Stimulated activated CD4-positive, alpha-beta T cell treated with anti-CD3 and anti-CD28 coated beads, Interleukin-4, amount 100 ng/mL, for 4 hours (primary cell): ENCODE measurements around the gene PBX3.

Experiments
- DNase-seq, 2 experiments: peaks; one replicate each; pipeline ENCODE4 v3.0.0-alpha.2; 2020

The PBX3 gene

DNA sequence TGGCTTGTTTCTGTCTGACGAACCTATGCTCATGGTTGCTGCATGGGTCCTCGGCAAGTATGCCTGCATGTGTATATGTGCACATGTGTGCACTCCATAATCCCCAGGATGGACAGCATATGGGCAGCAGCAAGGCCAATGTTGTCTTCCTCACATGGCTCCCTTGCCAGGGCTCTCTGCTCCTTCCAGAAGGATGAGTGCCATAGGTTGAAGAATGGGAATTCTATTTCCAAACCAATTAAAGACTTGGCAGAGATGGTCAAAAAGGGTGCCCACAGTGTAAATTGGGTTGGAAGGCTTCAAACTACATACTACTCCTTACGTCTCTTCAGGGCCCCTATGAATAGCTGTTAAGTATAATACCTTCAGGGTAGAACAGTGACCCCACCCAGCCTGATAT lies 212.1 kb downstream of the PBX3 start:
- no peak for DNase-seq

DNA sequence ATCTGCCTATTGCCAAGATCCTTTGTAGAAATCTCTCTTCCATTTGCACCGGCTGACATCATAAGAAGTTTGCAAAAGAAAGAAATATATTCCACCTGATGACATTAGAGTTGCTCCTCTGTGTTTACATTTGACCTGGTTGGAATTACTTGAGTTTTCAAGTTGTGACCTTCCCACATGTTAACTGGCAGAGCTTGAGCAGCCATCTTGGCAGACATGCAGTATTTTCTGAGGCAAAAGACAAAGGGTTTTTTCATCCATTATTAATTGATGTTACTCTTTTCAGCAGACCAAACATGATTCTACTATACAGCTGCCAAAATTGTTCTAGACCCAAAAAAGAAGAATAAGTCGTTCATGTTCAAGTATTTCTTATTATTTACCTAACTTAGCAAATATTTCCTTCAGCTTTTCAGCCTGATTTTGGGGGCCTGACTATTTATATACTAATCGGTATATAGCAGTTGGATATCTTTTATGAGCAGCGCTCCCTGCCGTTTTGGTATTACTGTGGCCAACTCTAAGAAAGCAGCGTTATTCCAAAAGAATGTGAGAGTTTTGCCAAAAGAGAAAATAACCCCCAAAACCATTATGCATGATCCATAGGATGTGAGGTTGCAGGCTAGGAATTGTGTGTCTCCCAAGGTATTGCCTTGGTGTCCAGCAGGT lies 212.9 kb downstream of the PBX3 start:
- no peak for DNase-seq

DNA sequence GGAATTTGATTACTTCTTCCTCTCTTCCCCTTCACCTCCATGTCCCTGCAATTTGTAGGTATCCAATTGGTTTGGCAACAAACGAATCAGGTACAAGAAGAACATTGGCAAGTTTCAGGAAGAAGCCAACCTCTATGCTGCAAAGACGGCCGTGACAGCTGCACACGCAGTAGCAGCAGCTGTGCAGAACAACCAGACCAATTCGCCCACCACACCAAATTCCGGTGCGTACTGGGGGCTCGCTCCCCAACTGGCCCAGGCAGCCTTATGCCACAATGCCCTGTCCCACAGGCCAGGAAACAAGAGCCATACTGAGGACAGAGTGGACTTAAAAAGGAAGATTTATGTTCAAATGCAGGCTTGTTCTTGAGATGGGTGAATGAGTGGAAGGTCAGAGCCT lies 213.5 kb downstream of the PBX3 start:
- DNase-seq = no peak

DNA sequence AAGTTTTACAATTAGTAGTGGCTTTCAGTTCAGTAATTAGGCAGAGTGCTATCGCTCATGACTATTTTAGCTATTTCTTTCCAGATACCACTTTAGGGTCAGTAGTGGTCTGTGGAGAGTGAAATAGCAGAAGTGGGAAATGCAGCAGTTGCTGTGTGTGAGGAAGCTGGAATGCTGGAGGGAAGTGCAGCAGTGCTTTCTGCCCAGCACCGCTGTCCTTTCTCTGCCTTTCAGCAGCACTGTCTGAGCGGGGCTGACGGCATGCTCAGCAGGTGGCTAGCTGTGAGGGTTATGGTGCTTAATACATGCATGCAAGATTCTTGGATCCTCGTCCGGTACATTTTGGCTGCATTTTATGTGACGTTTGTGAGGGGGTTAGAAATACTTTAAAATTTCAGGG lies 213.9 kb downstream of the PBX3 start:
- no peak for DNase-seq

DNA sequence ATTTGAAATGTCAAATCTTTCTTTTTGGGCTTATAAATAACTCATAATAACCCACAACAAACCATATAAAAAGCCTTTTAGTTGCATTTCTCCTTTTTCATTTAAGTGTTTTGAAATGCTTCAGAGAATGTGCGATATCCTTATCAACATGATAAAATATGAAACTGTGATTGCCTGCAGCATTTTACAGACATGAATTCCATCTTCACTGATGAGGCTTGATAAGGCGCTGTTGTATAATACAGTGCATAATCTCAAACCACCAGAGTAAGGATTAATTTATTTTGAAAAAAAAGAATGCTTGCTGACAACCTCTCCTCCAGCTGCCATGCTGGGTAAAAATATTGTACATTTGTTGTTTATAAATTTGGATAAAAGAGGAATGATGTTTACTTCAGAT lies 216.8 kb downstream of the PBX3 start:
- DNase-seq = no peak

DNA sequence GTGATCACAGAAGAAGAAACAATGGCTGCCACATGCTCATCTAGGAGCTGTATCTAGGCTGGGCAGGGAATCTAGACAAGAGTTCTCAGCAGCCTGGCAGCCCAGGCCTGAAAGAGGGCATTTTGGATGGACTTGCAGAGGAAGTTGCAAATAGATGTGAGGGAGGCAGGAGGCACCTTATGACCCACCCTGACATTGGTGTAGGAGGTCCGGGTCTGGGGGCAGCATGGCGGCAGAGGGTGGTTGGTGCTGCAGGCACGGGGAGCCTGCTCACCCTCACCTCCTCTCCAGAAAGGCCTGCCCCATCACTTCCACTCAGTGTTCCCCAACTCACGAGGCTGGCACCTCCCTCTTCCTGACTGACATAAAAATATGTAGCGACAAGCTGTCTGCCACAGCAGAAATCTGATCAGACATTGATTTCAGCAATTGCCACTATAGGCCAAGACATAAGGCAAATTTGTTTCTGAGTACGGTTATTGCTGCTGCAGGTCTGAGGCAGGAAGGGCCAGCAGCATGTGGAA lies 217.6 kb downstream of the PBX3 start:
- no peak for DNase-seq

DNA sequence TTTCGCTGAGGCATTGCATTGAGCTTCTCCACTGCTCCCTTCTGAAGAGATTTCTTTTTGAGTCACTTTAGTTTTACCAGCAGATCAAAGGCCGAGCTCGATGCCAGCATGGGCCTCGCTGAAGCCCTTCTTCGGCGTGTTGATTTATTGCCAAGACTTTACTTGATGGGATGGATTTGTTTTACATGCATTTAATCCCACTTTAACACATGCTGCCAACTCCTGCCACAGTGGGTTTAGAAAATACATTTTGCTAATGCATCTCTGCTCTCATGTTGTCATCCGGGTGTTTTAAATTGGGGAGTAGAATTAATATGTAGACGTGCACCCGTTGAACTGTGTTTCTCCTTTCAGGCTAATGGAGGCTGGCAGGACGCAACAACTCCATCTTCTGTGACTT lies 218.3 kb downstream of the PBX3 start:
- no peak for DNase-seq

DNA sequence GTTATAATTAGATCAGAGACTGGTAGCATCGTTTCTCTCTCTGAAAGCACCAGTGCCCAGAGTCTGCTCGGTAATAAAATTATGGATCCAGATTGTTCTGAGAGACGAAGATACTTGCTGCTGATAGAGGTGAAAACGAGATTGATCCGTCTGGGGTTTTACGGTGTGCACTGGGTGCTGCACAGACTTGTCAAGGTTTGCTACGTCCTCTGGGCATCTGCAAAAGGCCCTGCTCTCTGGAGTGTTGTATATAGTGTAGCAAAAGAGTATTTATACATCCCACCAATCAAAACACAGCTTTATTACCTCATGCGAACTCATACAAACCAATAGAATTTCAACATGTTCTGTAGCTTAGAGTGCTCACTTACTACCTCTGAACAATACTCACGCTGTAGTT lies 219.3 kb downstream of the PBX3 start:
- DNase-seq = no peak

DNA sequence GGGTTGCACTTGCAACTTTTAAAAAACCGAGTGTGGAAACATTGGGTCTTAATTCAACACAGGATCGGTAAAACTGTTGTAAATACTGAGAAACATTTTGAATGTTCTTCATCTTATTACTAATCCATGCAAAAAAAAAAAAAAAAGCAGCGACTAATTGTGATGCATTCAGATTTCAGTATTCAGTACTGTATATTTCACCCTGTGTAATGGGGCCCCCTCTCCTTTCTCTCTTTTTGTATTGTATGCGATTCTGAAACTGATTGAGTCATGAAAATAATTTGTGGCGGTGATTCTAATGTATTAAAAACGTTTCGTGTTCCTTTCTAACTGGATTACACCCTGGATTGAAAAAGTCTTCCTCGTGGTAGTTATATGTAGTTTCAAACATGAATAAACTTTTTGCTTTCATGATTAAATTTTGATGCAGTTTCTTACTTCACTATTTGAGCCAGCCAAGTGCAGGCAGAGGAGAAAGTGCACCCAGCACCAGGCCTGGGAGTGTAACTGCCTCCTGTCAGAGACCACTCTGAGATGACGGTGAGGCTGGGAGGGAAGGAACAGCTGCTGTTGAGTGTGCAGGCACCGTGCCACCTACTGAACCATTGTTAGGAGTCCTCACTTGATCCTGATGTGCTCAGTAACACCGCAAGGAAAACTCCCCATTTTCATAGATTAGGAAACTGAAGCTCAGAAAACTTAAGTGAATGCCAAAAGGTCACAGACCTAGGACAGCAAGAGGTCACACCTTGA lies 220.0 kb downstream of the PBX3 start:
- DNase-seq = no peak

DNA sequence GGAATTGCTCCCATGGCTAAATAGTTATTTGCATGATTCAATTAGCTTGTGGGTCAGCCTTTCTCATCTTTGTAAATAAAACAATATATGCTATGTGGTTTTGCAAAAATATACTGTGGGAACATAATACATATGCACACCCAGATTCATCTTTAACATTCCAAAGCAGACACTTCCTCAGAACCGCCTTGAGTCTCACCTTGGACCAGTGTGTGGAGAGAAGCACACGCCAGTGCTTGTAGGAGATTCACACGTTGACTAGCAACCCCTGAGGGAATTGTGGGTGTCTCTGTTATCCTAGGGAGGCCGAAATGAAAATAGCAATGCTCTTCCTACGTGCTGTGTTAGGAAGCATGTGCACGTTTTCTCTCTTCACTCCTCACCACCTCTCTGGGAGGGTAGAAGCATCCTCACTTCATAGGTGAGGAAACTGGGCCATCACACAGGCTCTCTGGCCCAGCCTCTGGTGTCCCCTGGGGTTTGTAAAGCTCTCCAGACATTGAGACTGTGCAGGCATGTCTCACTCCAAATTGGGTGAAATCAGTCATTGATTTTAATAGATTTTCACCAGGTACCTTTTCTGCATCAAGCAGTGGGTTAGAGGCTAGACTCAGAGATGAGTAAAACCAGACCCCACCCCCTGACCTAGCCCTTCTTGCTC lies 221.7 kb downstream of the PBX3 start:
- DNase-seq = no peak

DNA sequence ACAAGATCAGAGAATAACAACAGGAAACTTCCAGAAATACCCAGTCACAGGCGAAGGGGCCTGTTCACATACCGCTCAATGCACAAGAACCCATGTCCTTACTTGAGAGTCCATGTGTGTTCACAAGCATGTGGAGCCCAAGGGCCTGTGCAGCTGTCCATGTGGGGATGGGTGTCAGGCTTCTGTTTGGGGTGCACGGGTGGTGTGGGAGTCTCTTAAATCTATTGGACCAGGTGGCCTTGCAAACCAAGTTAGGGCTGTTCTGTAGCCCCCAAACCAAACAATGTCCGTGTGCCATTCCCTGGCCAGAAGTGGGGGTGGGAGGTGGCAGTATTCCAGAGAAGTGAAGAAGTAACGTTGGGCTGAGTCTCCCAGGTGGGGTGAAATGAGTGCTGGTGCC lies 222.3 kb downstream of the PBX3 start:
- no peak for DNase-seq

DNA sequence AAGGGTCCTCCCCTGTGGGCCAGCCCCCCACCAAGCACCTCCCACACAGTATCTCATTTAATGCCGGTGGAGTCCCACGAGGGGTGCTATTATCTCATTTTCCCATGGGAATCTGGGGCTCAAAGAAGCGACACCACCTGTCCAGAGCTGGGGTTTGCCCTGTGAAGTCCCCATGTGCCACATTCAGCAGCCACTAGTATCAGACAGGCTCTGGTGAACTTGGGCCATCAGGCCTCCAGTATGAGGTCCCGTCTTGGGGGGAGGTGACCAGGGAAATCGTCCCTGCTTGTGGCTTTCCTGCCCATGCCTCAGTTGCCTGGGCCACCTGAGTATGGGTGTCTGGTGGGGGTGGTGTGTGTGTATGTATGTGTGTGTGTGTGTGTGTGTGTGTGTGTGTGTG lies 222.7 kb downstream of the PBX3 start:
- no peak for DNase-seq

DNA sequence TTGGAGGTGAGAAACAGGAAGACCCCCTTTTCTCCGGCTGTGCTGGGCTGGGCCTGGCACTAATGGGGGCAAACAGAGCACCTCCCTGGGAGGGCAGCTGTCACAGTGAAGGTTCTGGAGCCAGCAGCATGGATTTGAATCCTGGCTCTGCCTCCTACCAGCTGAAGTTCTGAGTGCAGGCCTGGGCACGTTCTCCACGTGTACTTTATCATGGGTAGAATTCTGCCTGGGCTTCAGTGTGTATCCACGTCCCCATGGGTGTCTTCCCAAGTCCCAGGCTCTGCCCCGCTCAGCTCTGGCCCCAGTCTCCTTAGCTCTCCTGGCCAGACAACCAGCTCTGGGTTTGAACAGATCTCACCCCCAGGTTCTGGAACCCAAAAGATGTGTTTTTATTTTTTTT lies 223.2 kb downstream of the PBX3 start:
- DNase-seq = no peak

DNA sequence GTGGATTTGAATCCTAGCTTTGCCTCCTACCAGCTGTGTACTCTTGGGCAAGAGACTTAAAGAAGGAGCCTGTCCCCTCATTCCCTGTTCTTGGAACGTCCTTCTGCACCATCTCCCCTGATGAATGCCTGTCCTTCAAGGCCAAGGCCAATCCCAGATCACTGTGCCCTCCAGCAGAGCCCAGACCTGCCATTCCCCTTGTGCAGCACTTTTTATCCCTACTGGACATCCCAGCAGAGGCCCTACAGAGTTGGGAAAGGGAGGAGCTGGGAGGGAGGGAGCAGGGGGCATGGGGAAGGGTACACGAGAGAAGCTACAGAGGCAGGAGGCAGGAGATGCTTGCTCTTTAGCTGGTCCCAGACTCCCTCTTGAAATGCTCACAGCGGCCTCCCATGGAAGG lies 223.9 kb downstream of the PBX3 start:
- no peak for DNase-seq

DNA sequence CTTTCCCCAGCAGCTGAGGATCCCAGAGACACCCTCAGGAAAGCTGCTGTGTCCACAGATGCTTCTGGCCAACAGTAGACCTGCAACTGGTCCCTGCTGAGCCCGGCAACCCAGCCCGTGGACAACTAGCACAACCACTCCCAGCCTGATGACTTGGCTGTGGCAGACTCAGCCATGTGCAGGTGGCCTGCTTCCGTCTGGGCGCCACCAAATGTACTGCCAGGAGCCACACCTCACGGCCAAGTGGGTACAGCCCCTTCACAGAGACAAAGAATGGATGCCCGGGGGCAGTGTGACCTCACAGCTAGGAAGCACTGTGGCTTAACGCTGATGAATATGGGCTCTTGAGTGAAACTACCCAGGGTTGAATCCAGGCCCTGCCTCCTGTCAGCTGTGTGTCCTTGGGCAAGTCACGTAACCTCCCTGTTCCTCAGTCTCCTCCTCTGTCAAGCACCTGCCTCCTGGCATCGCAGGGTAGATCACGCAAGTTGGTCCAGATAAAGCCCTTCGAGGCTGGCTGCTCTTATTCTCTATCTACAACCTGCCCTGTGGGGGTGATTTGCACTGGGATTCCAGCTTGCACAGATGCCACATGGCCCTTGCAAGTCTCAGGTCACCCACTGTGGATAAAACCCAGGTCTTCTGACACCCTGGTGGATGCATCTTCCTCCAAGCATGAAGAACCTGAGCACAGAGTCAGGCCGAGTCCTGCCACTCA lies 225.0 kb downstream of the PBX3 start:
- no peak for DNase-seq

DNA sequence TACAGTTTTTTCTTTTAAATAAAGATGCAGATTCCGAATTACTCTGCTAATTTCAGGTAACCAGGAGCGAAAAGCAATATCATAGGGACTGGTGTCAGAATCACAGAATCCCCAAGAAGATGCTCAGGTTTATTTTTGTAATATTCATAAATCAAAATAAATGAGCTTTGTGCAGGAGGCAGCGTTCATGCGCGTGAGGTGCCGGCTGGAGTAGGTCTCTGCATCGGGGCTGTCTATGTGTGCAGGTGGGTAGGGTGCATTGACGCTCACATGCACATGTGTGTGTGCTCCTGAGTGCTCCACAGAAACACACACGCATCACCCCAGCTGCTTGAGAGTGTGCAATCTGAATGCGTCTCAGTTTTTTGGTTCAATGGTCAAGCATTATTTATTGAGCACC lies 226.4 kb downstream of the PBX3 start:
- no peak for DNase-seq

DNA sequence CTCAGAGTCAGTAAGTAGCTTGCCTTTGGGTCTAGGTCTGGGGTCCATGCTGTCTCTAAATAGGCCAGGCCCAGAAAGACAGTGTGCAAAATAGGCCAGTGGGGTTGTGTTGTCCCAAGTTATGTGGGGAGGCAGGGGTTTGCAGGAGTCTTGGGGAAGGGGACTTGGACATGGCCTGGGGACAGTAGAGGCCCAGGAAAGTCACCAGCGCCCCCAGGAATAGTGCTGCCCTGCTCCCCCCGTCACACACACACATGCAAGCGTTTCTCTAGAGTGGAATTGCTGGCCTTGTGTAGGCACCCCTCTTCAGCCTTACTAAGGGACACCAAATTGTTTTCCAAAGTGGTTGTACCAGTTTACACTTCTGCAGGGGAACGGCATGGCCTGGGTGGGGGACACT lies 227.5 kb downstream of the PBX3 start:
- DNase-seq = no peak

DNA sequence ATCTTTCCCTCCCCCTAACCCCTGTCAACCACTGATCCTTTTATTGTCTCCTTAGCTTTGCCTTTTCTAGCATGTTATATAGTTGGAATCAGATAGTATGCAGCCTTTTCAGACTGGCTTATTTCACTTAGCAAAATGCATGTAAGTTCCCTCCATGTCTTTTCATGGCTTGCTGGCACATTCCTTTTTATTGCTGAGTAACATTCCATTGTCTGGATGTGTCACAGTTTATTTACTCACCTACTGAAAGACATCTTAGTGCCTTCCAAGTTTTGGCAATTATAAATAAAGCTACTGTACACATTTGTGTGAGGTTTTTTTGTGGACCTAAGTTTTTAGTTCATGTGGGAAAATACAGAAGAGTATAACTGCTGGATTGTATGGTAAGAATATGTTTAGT lies 230.1 kb downstream of the PBX3 start:
- DNase-seq = no peak

DNA sequence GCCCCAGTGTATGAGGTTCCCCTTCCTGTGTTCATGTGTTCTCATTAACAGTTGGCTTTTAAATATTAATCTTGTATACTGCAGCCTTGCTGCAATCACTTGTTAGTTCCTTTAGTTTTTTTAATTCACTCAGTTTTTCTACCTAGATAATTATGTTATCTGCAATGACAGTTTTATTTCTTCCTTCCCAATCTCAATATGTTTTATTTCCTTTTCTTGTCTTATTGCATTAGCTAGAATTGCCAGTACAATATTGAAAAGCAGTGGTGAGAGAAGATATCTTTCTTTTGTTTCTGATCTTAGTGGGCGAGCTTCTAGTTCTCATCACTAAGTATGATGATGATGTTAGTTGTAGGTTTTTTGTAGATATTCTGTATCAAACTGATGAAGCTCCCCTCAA lies 232.2 kb downstream of the PBX3 start:
- no peak for DNase-seq

DNA sequence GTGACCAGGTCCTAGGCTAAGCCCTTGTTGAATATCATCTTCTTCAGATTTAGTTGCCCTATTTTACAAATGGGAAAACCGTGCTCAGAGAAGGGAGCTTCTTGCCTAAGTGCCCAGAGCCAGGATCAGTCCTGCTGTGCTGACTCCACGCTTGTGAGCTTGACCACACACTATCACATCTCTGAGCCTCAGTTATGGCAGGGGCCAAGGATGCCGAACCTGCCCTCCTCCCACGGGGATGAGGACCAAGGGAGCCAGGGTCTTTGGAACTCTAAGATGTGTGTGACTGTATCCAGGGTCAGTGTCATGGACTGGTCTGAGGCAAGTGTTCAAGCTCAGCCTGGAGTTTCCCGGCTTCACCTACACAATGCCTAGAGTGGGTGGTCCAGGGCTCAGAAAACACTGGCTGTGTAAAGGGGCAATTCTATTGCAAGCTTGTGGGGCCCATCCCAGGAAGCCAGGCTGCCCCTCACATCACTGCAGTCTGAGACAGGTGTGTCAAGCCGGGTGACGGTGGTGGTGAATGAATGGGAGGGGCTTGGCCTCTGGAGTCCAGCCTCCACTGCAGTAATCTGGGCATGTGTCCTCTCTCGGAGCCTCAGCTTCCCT lies 235.7 kb downstream of the PBX3 start:
- DNase-seq = no peak

DNA sequence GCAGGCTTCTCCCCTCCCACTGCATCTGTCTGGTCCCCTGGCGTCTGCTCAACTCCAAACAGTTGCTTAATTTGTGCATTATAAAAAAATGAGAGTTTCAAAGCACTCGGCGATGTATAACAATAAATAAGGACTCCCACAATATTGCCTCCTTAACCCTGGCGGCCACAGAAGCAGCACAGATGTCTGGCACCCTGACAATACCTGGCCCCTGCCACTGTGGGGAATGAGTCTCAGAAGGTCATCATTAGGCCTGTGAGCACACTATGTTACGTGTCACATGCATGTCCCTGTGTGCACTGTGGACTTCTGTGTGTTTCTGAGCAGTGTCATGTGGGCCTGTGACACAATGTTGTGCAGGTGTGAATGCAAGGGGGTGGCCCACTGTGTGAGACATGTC lies 236.5 kb downstream of the PBX3 start:
- DNase-seq = no peak

DNA sequence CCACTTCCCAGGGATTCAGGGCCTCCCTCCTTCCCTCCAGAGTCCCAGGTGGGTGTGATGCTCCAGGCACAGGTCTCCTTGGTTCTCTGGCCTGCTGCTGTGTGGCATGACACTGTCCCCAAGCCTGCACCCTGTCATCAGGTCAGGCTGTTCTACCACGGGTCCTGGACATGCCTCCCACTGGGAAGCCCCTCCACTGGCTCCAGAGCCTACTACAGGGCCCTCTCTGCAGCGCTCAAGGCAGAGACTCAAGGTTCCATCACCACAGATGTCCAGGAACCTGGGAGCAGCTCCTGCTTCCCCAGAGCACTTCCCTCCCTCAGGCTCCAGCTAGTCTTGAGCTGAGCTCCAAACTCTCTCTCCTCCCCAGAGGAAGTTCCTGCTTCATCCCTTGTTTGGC lies 237.3 kb downstream of the PBX3 start:
- no peak for DNase-seq
